Lung (tissue), 12 donors: ENCODE data around the gene GABRG3. TPM values are rescaled to one million over a fixed set of nuclear protein-coding genes. Genes with fewer than 3 reads are reported as not detected.

Source experiments
- ATAC-seq: fragments of 200-7000 bp; cut with Tn5 transposase; one replicate; pipeline ENCODE4 v1.9.1; 2020; ENCODE audit warnings: moderate number of reproducible peaks; ENCODE audit not compliant: insufficient read depth, low FRiP score
- DNase-seq, 3 donors: peaks; one replicate each; pipeline ENCODE4 v3.0.0-alpha.2; 2013 to 2017
- H3K27ac ChIP-seq, 2 donors: one replicate each; pipeline ENCODE4 v1.5.1; 2013; ENCODE audit warnings: mild to moderate bottlenecking in 2 of 2, moderate library complexity in 2 of 2, control low read depth in 1 of 2, inconsistent platforms in 1 of 2, low read depth in 1 of 2, low read length in 1 of 2
- H3K27me3 ChIP-seq, 3 donors: one replicate each; pipeline ENCODE4 v1.5.1; 2013; ENCODE audit warnings: low read length in 2 of 3; ENCODE audit not compliant: control insufficient read depth in 3 of 3, insufficient read depth in 3 of 3
- H3K36me3 ChIP-seq, 4 donors: one replicate each; pipeline ENCODE4 v1.5.1; 2013; ENCODE audit warnings: low read length in 4 of 4, mild to moderate bottlenecking in 1 of 4, moderate library complexity in 1 of 4; ENCODE audit not compliant: control insufficient read depth in 4 of 4, insufficient read depth in 4 of 4
- H3K4me1 ChIP-seq, 5 donors: one replicate each; pipeline ENCODE4 v1.5.1; 2013; ENCODE audit warnings: low read length in 5 of 5, mild to moderate bottlenecking in 2 of 5, moderate library complexity in 1 of 5; ENCODE audit not compliant: control insufficient read depth in 5 of 5, insufficient read depth in 5 of 5
- H3K4me3 ChIP-seq: one replicate; pipeline ENCODE4 v1.5.1; 2013; ENCODE audit warnings: mild to moderate bottlenecking, control low read depth, moderate library complexity
- H3K9ac ChIP-seq, 2 donors: one replicate each; pipeline ENCODE4 v1.5.1; 2013; ENCODE audit warnings: low read length in 2 of 2, control low read depth in 1 of 2; ENCODE audit not compliant: insufficient read depth in 1 of 2
- H3K9me3 ChIP-seq, 4 donors: one replicate each; pipeline ENCODE4 v1.5.1; 2013; ENCODE audit warnings: low read length in 3 of 4, mild to moderate bottlenecking in 1 of 4, moderate library complexity in 1 of 4; ENCODE audit not compliant: control insufficient read depth in 4 of 4, insufficient read depth in 3 of 4
- CTCF ChIP-seq: IDR thresholded peaks from 2 replicates; pipeline ENCODE4 v1.5.1; 2012; ENCODE audit warnings: mild to moderate bottlenecking; ENCODE audit errors: control extremely low read depth, extremely low read depth
- WGBS, 2 donors: extraction: QIAGEN DNeasy Blood & Tissue Kit; methylation state at CpG; one replicate each; pipeline ENCODE4 v1.1.7; 2013; 5-methylcytosine and 5-hydroxymethylcytosine counted together
- polyA plus RNA-seq, 2 donors: library from polyadenylated mRNA; stranded (reverse); fragments of 200-250 nt; gene quantifications; one replicate each; pipeline ENCODE4 v1.2.1, GENCODE V29; 2013
- total RNA-seq, 2 donors: library from RNA; depleted of rRNA in 1 of 2; stranded (reverse); fragments of >200 nt in 1 of 2; gene quantifications; one replicate each; pipeline ENCODE4 v1.2.1, GENCODE V29; 2014 to 2021
- donor health status: control.
- donor health status: control.
- donor health status: Bipolar disorder and iron deficiency.
- donor health status: healthy.
- donor health status: DM: yes; HTN: yes; CAD: no.

Gene GABRG3
- total and polyA plus RNA-seq, 4 donors: 16.9 TPM; not detected in 3

GRCh38 chr15:27573805-27574485, 603.0 kb downstream of the GABRG3 start:
- TF ChIP-seq CTCF: no peak
- H3K36me3 ChIP-seq: no peaks in the 10 kb centered on the region
- H3K9me3 ChIP-seq: peaks cover 0 to 7% (median 0%) of the 10 kb centered on the region in 4 donors
- peaks cover 0 to 9% (median 0%) of the 10 kb centered on the region in 5 donors for H3K4me1 ChIP-seq
- no peak for ATAC-seq
- no peaks in the 10 kb centered on the region for H3K27me3 ChIP-seq
- no peak overlapping the region for H3K4me3 ChIP-seq
- H3K27ac ChIP-seq: no peak overlapping the region
- no peak for DNase-seq
- no peak overlapping the region for H3K9ac ChIP-seq
- WGBS, 2 donors: 81 to 85% methylated on average over 26 of the region's 26 CpGs

GRCh38 chr15:27574541-27575054, 603.6 kb downstream of the GABRG3 start:
- Histone ChIP-seq H3K27me3 (no peaks in the 10 kb centered on the region), H3K4me3 (no peak overlapping the region), H3K27ac (no peak overlapping the region), H3K9me3 (peaks cover 0 to 7% (median 0%) of the 10 kb centered on the region in 4 donors), H3K4me1 (peaks cover 0 to 9% (median 0%) of the 10 kb centered on the region in 5 donors), H3K36me3 (no peaks in the 10 kb centered on the region), H3K9ac (no peak overlapping the region)
- 90 to 91% methylated on average over 20 of the region's 20 CpGs for WGBS, 2 donors
- DNase-seq (no peak), ATAC-seq (no peak)
- TF ChIP-seq CTCF: no peak

GRCh38 chr15:27575521-27575920, 604.5 kb downstream of the GABRG3 start:
- WGBS, 2 donors: 91 to 92% methylated on average over 3 of the region's 3 CpGs
- Histone ChIP-seq H3K27ac (no peak overlapping the region), H3K4me3 (no peak overlapping the region), H3K27me3 (no peaks in the 10 kb centered on the region), H3K36me3 (no peaks in the 10 kb centered on the region), H3K9me3 (peaks cover 0 to 7% (median 0%) of the 10 kb centered on the region in 4 donors), H3K4me1 (peaks cover 0 to 9% (median 0%) of the 10 kb centered on the region in 5 donors), H3K9ac (no peak overlapping the region)
- DNase-seq: no peak
- no peak for ATAC-seq
- TF ChIP-seq CTCF: no peak
